Activated CD8-positive, alpha-beta memory T cell treated with anti-CD3 and anti-CD28 coated beads for 4 hours (primary cell): ENCODE measurements around the gene SEPTIN2.
A peak's percentile ranks its signal among the peaks of the same experiment; 100 is the strongest.
"Not testable (repeated sequence)": the region's sequence is repeated elsewhere in the genome, so short reads cannot be mapped to it uniquely, and the experiment has no call there.

ENCODE experiments used
- DNase-seq, 2 donors: peaks; one replicate each; pipeline ENCODE4 v3.0.0-alpha.2; 2020; ENCODE audit warnings: low read depth in 2 of 2

SEPTIN2 gene

DNA sequence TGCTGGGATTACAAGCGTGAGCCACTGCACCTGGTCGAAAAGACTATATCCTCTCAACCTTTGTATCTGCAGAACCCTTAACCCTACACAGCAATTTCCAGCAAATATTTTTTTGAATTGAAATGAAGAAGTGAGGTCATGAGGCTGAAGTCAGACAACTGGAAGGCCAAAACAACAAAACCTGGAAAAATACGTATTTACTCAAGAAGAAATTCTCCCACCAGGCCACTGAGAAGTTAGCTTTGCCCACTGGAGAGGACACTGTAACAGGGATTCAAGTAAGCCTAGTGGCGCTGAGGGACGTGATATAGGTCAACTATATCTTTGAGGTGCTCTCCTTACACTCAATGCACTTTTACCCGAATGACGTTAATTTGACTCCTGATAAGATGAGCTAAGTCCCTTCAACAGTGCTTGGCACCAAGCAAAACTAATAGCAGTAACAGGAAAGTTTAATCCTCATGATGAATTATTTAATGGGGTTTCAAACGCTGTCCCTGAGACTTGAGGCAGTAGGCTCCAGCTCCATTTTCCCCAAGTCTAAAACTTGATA, 2.1 kb upstream of the SEPTIN2 start:
- DNase-seq: no peak

- no peak for DNase-seq
Measured at GRCh38 chr2:241314226-241315092, 1.3 kb upstream of the SEPTIN2 start.

GRCh38 chr2:241315093-241315878, 439 bp upstream of the SEPTIN2 start, which contains the start of gene HDLBP:
Gene HDLBP (minus strand): TSS chr2:241315672. CDS start chr2:241266869, 48,803 bp downstream.
- DNase-seq: peak; percentile 99 to 100

DNA sequence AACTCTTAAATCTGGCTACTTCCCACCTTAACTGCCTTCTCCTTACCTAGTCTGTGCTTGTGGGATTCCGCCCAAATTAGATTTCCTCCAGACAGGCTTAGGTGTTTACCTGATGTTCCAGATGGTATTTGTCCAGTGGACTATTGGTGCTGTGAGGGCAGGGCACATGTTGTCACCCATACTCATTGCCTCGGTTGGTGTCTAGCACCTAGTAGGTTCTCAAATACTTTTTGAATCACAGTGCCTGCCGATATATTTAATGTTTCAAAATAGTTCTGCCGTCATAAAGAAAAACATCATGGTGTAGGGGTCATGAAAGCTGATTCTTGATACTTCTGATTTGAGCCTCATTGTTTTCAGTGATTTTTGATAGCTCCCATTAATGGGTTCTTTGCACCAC, 1.1 kb downstream of the SEPTIN2 start:
- DNase-seq: no peak

DNA sequence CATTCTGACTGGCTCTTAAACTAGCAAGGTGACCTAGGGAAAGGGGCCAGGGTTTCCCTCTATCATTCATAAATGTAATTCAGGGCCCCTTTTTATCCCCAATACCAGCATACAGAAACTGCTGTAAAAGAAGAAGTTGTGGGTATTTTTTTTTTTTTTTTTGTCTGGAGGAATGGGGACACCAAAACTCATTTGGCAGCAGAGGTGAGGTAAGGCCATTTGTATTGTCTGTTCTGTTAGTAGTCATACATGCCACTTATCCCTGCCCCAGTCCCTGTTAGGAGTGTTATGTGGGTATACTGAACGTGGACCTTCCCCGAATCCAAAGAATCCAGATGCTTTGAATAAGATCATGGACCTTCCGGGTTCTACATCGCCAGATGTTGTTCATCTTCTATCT, 1.7 kb downstream of the SEPTIN2 start:
- DNase-seq: no peak

DNA sequence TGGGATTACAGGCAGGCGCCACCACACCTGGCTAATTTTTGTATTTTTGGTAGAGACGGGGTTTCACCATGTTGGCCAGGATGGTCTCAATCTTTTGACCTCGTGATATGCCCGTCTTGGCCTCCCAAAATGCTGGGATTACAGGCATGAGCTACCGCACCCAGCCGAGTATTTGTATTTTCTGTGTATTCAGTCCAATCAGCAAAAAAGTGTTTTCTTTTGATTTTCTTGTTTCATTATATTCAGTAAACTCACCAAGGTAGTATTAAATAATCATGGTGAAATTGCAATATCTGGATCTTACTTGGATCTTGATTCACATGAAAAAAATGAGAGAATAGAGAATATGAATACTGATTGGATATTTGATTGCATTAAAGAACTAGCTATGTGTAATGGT, 3.1 kb downstream of the SEPTIN2 start:
- not testable (repeated sequence) for DNase-seq

DNA sequence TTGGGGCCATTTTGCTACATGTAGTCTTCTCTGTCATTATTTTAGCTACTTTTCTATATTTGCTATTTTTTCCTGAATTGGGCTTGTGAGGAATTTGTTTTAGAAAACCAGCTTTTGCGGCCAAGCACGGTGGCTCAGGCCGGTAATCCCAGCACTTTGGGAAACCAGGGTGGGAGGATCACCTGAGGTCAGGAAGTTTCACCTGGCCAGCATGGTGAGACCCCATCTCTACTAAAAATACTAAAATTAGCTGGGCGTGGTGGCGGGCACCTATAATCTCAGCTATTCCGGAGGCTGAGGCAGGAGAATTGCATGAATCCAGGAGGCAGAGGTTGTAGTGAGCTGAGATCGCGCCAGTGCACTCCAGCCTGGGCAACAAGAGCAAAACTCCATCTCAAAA, 4.7 kb downstream of the SEPTIN2 start:
- DNase-seq: no peak

GRCh38 chr2:241321033-241321432, 5.3 kb downstream of the SEPTIN2 start:
- no peak for DNase-seq

DNA sequence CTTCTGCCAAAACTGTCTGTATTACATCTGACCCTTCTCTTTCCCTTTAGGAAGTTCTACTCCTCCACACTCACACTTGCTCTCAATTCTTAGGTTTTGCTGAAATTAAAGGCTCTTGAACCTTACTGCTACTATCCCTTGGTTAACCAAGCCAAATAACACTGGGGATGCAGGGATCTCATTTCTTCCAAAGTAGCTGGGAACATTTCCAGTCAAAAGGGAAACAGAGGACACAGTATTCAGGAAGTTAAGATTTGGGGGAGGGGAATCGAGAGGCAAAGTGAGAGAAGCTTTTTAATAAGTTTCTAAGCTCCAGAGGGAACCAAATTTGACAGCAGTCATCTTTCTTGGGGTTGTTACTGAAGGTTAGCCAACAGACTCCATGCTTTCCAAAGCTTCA, 6.2 kb downstream of the SEPTIN2 start:
- no peak for DNase-seq

DNA sequence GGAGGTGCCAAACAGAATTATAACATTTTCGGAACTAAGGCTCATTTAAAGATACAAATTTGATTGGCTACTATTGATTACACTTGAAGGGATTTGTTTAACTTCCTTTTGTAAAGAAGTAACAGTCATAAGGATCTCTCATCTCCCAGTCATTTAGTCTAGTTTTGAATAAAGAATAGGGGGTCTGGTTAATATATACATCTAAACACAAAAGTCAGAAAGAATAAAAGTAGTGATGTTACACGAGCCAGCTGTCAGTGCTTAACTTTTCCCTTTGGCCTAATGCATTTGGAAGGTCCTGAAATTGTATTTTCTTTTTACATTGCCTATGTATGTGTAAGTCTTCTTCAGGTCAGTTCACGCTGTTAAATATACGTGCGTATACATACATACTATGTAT, 8.1 kb downstream of the SEPTIN2 start:
- no peak for DNase-seq

- DNase-seq: no peak
Measured at GRCh38 chr2:241324775-241325174, 9.1 kb downstream of the SEPTIN2 start.

GRCh38 chr2:241325257-241325656, 9.5 kb downstream of the SEPTIN2 start:
- DNase-seq: no peak

DNA sequence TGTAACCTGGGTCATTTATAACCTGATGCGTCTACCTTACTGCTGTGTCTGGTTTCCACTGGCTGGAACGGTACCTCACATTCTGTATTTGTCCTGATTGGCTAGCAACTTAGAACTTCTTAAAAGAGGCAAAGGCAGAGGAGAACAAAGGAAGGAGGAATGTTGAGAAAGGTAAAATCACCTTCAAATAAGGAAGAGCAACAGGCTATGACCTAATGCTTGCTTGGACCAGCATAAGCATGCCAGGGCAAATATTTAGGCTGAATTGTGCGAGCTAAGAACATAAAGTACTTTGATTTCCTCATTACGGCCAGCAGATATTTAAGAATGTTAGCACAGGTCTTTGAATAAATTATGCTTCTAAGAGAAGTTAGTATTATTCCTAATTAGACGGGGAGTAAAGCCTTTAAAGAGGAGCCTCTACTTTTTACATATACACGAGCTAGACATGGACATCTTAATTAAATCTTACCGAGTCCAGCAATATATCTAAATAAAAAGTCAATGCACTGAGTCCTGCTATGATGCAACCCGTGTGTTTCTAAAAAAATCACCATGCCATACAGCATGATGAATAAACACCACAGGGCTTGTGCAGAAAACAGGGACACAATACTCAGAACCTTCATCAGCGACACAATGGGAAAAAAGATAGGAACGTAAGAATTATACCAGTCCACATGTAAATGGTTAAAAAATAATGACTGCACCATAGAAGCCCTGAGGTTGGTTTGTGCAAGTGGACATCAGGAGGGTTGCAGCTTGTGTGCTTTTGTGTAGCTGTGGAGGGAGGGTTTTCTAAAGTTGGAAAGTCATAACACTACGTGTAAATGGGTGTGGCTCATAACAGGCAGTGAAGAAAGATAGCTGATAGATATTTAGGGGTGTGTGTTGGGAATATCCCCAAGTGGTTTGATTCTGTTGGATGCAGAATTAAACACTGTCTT, 14.2 kb downstream of the SEPTIN2 start:
- DNase-seq: no peak

DNA sequence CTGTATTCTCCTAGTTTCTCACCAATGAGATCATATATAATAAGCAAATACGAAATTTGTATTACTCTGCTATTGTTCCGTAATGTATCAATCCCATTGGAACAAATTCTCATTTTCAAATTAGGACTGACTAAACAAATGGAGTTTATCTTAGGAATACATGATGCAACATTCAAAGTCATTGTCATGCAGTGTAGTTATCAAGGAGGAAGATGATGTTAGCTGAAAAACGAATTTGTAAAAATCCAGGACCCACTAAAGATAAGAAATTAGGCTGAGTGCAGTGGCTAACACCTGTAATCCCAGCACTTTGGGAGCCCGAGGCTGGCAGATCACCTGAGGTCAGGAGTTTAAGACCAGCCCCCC, 14.9 kb downstream of the SEPTIN2 start:
- no peak for DNase-seq

GRCh38 chr2:241334813-241335212, 19.1 kb downstream of the SEPTIN2 start:
- no peak for DNase-seq

DNA sequence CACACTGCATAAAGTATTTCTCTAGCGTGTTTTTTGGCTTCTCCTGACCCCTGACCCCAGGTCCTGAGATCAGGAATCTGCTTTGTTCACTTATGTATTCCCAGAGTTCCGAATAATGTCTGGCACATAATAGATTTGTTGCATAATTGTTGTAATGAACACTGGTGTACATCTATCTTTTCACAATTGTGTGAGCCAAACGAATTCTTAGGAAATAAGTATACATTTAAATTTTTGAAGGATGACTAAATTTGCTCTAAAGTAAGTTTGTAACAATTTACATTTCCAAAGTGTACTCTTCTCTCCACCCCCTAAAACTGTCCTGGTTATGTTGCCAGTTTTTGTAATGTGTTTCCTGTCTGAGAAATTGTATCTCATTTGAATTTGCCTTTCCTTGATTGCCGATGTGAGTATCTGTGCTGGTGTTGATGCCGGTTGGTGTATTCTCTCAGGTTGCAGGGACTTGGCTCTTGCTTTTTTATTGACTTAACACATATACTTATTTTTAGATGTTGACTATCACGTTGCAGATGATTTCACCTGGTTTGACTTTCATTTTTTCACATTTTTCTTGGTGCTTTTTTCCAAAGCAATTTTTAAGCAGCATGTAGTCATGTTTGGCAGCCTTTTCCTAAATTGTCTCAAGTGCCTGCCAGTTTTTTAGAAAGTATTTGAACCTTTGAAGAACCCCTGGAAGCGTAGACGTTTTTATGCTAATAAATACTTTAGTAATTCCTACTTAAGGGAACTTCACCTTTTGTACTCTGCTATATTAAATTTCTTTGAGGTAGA, 24.3 kb downstream of the SEPTIN2 start:
- DNase-seq: no peak

DNA sequence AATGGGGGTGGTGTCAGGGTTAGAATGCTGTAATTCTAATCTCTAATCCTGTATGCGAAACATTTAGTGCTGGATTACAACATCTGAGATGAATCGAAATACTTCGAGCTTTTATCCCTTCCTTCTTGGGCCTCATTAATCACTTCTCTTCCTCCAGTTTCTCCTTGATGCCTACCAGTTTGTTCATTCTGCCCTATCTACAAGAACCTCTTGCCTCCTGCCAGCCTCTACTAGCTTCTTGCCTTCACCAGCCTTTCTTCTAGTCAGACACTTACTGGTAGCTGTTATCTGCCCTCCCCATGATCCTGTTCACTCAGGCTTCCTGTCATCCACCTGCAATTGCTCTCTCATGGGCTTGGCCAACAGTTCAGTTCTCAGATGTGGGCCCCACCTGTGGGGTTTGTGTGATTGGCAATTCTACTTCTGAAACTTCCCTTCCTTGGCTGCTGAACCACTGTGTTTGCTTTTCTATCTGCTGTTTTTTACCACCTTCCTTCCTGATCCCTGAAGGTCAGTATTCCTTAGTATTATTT, 25.0 kb downstream of the SEPTIN2 start:
- no peak for DNase-seq

GRCh38 chr2:241344925-241345651, 29.4 kb downstream of the SEPTIN2 start:
- DNase-seq: no peak

GRCh38 chr2:241349941-241350340, 34.2 kb downstream of the SEPTIN2 start:
- no peak for DNase-seq

DNA sequence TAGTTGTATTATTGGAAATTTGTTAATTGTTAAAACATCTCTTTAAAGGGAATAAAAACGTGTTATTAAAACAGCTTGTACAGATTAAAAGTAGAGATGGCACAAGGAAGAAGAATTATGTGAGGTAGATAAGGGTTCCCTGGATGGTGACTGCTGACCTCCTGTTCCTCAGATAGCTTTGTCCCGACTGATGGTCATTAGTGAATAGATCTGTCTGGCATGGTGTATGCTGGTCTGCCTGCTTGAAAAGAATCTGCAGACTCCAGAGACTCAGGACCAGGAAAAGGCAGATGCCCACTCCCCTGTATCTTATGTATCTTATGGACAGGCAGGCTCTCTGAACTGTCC, 34.8 kb downstream of the SEPTIN2 start:
- no peak for DNase-seq
